Endometrial microvascular endothelial cells (primary cell): ENCODE measurements around the gene RCC1. TPM values are rescaled to one million over a fixed set of nuclear protein-coding genes. Genes with fewer than 3 reads are reported as not detected.
"Not testable (repeated sequence)": the region's sequence is repeated elsewhere in the genome, so short reads cannot be mapped to it uniquely, and the experiment has no call there.

Experiments used
- in situ Hi-C: cut with HindIII; loops from 2 replicates; pipeline ENCODE4 v1.10.0; 2017; ENCODE audit warnings: low sequenced_read_pairs, low pct_unique_long_range_greater_than_20kb; ENCODE audit errors: inconsistent ontology term
- total RNA-seq: library from RNA; depleted of rRNA; stranded (reverse); fragments of >200 nt; gene quantifications from one replicate; pipeline ENCODE4 v1.2.3, GENCODE V29; 2015; ENCODE audit errors: inconsistent ontology term

The RCC1 gene
- total RNA-seq, 1 donor from 2014 or later, result 87.9 TPM

- in situ Hi-C loops, result no loop called here
Observed at GRCh38 chr1:28578696-28579218, 72.9 kb downstream of the RCC1 start.

- in situ Hi-C loops, result no loop called here
Observed at GRCh38 chr1:28579401-28579800, 73.6 kb downstream of the RCC1 start.

GRCh38 chr1:28580722-28581530 lies 75.1 kb downstream of the RCC1 start:
- in situ Hi-C loops, result no loop called here

- in situ Hi-C loops, result no loop called here
Observed at GRCh38 chr1:28581531-28582247, 75.8 kb downstream of the RCC1 start.

GRCh38 chr1:28582248-28582615 lies 76.4 kb downstream of the RCC1 start:
- in situ Hi-C loops, result no loop called here

GRCh38 chr1:28586585-28587391 lies 80.9 kb downstream of the RCC1 start:
- in situ Hi-C loops, result not testable (repeated sequence)

Other genes with a start within 250 kb of the RCC1 start
- 20.3 TPM for gene SESN2, start 246.5 kb upstream of the RCC1 start, total RNA-seq
- gene MED18, start 177.0 kb upstream of the RCC1 start, total RNA-seq, result 17.7 TPM
- gene PHACTR4, start 136.3 kb upstream of the RCC1 start, total RNA-seq, result 24.5 TPM
- gene TRNAU1AP, start 47.0 kb downstream of the RCC1 start, total RNA-seq, result 40.3 TPM
- gene RAB42, start 86.2 kb downstream of the RCC1 start, total RNA-seq, result 3.1 TPM
- 27.8 TPM for gene TAF12, start 137.0 kb downstream of the RCC1 start, total RNA-seq
- not detected for gene RNU11, start 142.6 kb downstream of the RCC1 start, total RNA-seq
- gene GMEB1, start 162.7 kb downstream of the RCC1 start, total RNA-seq, result 8.0 TPM
- 66.2 TPM for gene YTHDF2, start 230.9 kb downstream of the RCC1 start, total RNA-seq